ENCODE results near the gene CARNS1.

Gene CARNS1

DNA sequence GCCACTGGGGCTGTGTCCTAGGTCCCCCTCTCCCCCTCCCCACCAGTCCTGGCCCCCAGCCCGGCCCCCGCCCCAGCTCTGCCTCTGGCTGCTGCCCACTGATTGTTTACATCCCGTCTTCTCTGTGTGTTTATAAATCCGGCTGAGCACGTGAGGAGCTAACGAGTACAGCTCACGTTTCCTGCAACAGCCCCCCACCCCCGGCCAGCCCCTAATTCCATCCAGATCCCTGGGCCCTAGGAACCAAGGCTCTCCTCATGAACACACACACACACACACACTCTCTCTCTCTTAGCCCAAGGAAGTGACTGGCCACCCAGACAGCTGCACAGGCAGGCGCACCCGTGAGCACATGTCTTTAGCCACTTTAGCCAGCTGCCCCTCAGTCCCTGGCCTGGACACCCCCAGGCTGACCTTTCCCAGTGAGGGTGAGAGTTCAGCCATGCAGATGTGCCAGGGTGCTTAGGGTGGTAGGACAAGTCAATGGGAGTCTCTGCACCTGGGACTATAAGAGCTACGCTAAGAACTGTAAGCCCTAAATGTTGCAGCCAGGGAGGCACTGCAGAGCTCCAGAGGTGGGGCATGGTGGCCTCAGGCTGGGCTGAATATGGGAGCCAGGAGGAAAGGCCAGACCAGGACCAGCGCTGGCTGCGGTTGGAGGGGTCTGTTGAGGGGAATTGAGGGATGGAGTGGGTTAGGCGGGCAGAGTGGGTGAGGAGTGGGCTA is 45.0 kb upstream of the CARNS1 start:
- Histone ChIP-seq H3K4me1 (ENCODE audit: control insufficient read depth, insufficient read depth, low read length) (peaks cover 79% of the 10 kb centered on the region), H3K36me3 (ENCODE audit: control insufficient read depth in 2 of 2, insufficient read depth in 2 of 2, low read length in 2 of 2) (no peaks in the 10 kb centered on the region), H3K27ac (ENCODE audit: low read length) (peak overlapping the region; percentile 96), H3K9ac (ENCODE audit: low read length in 2 of 2) (peak overlapping the region; percentile 58 to 89), H3K27me3 (ENCODE audit: control insufficient read depth in 1 of 2, insufficient read depth in 2 of 2, low read length in 2 of 2) (no peaks in the 10 kb centered on the region), H3K9me3 (ENCODE audit: control insufficient read depth in 2 of 2, low read length in 2 of 2) (no peaks in the 10 kb centered on the region), H3K4me3 (ENCODE audit: low read length in 2 of 2) (peak overlapping the region; percentile 69 to 79)

DNA sequence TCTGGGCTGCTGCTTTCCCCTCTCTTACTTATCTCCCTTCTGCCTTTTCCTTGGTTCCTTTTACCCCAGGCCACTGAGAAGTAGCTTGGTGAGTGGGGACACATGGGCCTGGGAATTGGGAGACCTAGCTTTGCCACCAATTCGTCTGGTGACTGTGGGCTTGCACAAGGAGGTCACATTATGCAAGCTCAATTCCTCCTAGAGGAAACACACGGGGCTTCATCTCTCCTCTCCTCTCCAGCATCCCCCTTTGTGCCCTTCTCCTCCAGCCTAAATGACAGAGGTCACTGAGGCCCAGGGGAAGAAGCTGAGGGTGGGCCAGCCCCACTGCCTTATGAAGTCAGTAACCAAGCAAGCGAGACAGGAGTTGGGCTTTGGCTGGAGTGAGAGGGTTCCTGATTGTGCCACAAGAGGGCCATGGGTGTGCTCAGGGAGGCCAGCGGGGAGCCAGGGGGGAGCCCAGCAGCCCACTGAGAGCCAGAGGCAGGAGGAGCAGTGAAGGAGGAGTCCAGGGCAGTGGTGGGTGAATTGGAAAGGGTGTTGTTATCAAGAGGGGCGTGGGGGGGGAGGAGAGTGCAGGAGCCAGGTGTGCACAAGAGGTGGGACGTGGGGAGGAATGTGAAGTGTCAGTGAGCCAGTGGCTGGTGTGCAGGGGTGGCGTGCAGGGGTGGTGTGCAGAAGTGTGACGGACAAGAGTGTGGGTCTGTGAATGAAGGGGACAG is 44.1 kb upstream of the CARNS1 start:
- Histone ChIP-seq H3K9me3 (ENCODE audit: control insufficient read depth in 2 of 2, low read length in 2 of 2) (no peaks in the 10 kb centered on the region), H3K36me3 (ENCODE audit: control insufficient read depth in 2 of 2, insufficient read depth in 2 of 2, low read length in 2 of 2) (no peaks in the 10 kb centered on the region), H3K9ac (ENCODE audit: low read length in 2 of 2) (peak overlapping the region; percentile 58 to 89), H3K27ac (ENCODE audit: low read length) (peak overlapping the region; percentile 96), H3K4me1 (ENCODE audit: control insufficient read depth, insufficient read depth, low read length) (peaks cover 74% of the 10 kb centered on the region), H3K4me3 (ENCODE audit: low read length in 2 of 2) (peak overlapping the region; percentile 69 to 79), H3K27me3 (ENCODE audit: control insufficient read depth in 1 of 2, insufficient read depth in 2 of 2, low read length in 2 of 2) (no peaks in the 10 kb centered on the region)

- H3K36me3 ChIP-seq (ENCODE audit: control insufficient read depth in 2 of 2, insufficient read depth in 2 of 2, low read length in 2 of 2): no peaks in the 10 kb centered on the region
- H3K9me3 ChIP-seq (ENCODE audit: control insufficient read depth in 2 of 2, low read length in 2 of 2): no peaks in the 10 kb centered on the region
- H3K4me1 ChIP-seq (ENCODE audit: control insufficient read depth, insufficient read depth, low read length): peaks cover 68% of the 10 kb centered on the region
- peak overlapping the region; percentile 42 to 89 for H3K9ac ChIP-seq (ENCODE audit: low read length in 2 of 2)
- H3K27ac ChIP-seq (ENCODE audit: low read length): peak overlapping the region; percentile 96
- H3K27me3 ChIP-seq (ENCODE audit: control insufficient read depth in 1 of 2, insufficient read depth in 2 of 2, low read length in 2 of 2): no peaks in the 10 kb centered on the region
- peak overlapping the region; percentile 69 to 79 for H3K4me3 ChIP-seq (ENCODE audit: low read length in 2 of 2)
Measured at GRCh38 chr11:67371911-67372320, 43.6 kb upstream of the CARNS1 start.

DNA sequence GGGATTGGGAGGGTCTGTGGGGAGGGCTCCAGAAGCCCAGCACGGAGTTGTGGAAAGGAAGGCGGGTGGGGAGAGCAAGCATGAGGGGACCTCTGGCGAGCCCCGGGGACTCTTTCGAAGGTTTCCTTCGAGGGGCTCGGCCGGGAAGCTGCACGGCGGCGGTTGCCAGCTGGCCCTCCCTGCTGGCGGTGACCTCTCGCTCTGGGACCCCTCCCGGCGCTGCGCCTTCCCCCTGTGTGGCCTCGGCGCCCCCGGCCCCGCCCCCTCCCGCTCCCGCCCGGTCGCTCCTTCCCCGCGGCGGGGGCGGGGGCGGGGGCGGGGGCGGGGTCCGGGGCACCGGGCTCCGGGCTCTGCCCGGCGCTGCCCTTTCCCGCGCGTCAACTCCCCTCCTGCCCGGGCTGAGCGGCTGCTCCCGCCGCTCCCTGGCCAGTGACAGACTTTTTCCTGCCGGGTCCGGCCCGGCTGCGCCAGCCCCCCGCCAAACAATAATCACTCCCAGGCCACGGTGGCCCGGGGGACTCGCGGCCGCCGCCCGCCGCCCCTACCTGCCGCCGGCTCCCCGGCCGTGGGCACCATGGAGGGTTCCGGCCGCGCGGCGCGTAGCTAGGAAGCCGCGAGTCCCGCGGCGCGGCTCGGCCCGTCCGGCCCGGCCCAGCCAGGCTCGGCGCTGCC is 43.0 kb upstream of the CARNS1 start:
- no peaks in the 10 kb centered on the region for H3K36me3 ChIP-seq (ENCODE audit: control insufficient read depth in 2 of 2, insufficient read depth in 2 of 2, low read length in 2 of 2)
- no peaks in the 10 kb centered on the region for H3K9me3 ChIP-seq (ENCODE audit: control insufficient read depth in 2 of 2, low read length in 2 of 2)
- no peaks in the 10 kb centered on the region for H3K27me3 ChIP-seq (ENCODE audit: control insufficient read depth in 1 of 2, insufficient read depth in 2 of 2, low read length in 2 of 2)
- peak overlapping the region; percentile 76 to 79 for H3K4me3 ChIP-seq (ENCODE audit: low read length in 2 of 2)
- peak overlapping the region; percentile 69 to 92 for H3K9ac ChIP-seq (ENCODE audit: low read length in 2 of 2)
- H3K4me1 ChIP-seq (ENCODE audit: control insufficient read depth, insufficient read depth, low read length): peaks cover 63% of the 10 kb centered on the region
- H3K27ac ChIP-seq (ENCODE audit: low read length): peak overlapping the region; percentile 96

- Histone ChIP-seq H3K27me3 (ENCODE audit: control insufficient read depth in 1 of 2, insufficient read depth in 2 of 2, low read length in 2 of 2) (no peaks in the 10 kb centered on the region), H3K9me3 (ENCODE audit: control insufficient read depth in 2 of 2, low read length in 2 of 2) (no peaks in the 10 kb centered on the region), H3K27ac (ENCODE audit: low read length) (peak within 1 kb of the TSS; percentile 89), H3K4me3 (ENCODE audit: low read length in 2 of 2) (peak within 1 kb of the TSS; percentile 63 to 76), H3K36me3 (ENCODE audit: control insufficient read depth in 2 of 2, insufficient read depth in 2 of 2, low read length in 2 of 2) (no peaks in the 10 kb centered on the region), H3K9ac (ENCODE audit: low read length in 2 of 2) (peak within 1 kb of the TSS; percentile 69 to 92), H3K4me1 (ENCODE audit: control insufficient read depth, insufficient read depth, low read length) (peaks cover 56% of the 10 kb centered on the region)
Measured at GRCh38 chr11:67372993-67373647, 42.4 kb upstream of the CARNS1 start, which contains the start of gene CLCF1. CLCF1 (minus strand) TSS chr11:67373598; CDS start chr11:67373539, 59 bp downstream.

DNA sequence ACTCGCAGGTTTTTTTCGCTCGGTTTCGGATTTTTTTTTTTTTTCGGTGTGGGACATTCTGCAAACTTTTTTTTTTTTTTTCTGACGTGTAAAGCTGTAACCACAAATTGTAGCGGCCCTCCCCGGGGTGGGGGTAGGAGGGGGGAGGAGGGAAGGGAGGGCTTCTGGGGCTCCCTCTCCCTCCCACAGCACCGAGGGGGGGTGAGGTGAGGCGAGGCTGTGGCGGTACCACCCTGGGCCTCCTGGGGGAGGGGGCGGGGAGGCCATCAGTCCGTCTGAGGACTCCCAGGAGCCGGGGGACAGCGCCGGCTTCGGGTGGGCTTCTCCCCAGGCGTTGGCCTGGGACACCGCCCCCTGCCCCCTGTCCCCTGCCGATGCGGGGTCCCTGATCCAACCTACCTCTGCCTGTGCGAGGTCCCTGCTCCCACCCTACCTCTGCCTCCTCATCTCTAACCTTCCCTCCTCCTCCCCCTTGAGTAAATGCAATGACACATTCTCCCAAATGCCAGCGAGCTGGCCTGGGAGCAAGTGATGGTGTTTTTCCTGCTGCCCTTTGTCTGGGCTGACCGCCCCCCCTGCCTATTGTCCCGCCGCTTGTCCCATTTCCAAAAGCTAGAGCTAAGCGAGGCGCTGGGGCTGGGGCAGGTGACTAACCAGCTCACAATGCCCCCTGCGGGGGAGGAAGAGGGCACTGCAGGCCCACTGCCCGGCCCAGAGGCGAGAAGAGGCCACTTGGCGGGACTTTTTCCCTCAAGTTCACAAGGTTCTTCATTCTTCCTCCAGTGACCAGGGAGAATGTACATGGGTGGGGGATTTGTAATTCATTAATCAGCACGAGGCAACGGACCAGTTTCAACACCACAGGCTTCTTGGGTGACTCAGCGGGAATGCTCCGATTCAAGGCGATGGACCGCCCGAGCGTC is 41.6 kb upstream of the CARNS1 start:
- Histone ChIP-seq H3K4me1 (ENCODE audit: control insufficient read depth, insufficient read depth, low read length) (peaks cover 50% of the 10 kb centered on the region), H3K9ac (ENCODE audit: low read length in 2 of 2) (peak overlapping the region; percentile 60 to 92), H3K27ac (ENCODE audit: low read length) (peak overlapping the region; percentile 89), H3K4me3 (ENCODE audit: low read length in 2 of 2) (peak overlapping the region; percentile 63 to 76), H3K36me3 (ENCODE audit: control insufficient read depth in 2 of 2, insufficient read depth in 2 of 2, low read length in 2 of 2) (no peaks in the 10 kb centered on the region), H3K9me3 (ENCODE audit: control insufficient read depth in 2 of 2, low read length in 2 of 2) (no peaks in the 10 kb centered on the region), H3K27me3 (ENCODE audit: control insufficient read depth in 1 of 2, insufficient read depth in 2 of 2, low read length in 2 of 2) (no peaks in the 10 kb centered on the region)

DNA sequence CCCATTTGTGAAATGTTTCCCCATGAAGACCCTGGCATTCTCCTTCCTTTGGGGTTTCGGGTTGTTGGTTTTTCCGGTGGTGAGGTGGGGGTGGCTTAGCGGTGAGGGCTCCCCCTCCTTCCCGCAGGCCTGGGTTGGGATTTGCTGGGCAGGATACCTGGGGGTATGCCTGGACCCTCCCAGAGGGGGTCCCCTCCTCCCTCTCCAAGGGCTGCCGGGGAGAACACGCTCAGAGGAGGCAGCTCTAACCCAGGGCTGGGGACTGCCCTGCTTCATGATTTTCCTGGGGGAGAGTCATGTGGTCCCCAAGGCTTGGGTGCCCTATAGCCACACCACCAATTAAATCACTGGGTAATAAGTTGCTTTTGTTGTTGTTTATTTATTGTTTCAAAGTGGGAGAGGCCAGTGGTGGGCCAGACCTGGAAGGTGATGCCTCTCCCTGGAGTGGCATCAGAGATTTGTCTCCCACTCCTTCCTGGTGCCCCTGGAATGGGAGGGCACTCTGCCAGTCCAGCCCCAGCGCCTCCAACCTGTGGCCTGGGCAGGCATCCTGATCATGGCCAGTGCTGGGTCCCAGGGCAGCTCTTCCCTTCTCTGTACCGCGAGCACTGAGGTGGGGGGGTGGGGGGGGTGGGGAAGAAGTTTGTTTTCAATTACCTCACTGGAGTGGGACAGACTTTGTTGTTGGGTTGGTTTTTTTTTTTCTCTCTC is 40.8 kb upstream of the CARNS1 start:
- no peaks in the 10 kb centered on the region for H3K27me3 ChIP-seq (ENCODE audit: control insufficient read depth in 1 of 2, insufficient read depth in 2 of 2, low read length in 2 of 2)
- no peaks in the 10 kb centered on the region for H3K9me3 ChIP-seq (ENCODE audit: control insufficient read depth in 2 of 2, low read length in 2 of 2)
- H3K4me1 ChIP-seq (ENCODE audit: control insufficient read depth, insufficient read depth, low read length): peaks cover 42% of the 10 kb centered on the region
- H3K27ac ChIP-seq (ENCODE audit: low read length): peak overlapping the region; percentile 89
- H3K9ac ChIP-seq (ENCODE audit: low read length in 2 of 2): peak overlapping the region in 1 of 2 donors; percentile 92
- H3K4me3 ChIP-seq (ENCODE audit: low read length in 2 of 2): peak overlapping the region; percentile 55 to 64
- no peaks in the 10 kb centered on the region for H3K36me3 ChIP-seq (ENCODE audit: control insufficient read depth in 2 of 2, insufficient read depth in 2 of 2, low read length in 2 of 2)

GRCh38 chr11:67375320-67376055 is 40.0 kb upstream of the CARNS1 start:
- H3K36me3 ChIP-seq (ENCODE audit: control insufficient read depth in 2 of 2, insufficient read depth in 2 of 2, low read length in 2 of 2): no peaks in the 10 kb centered on the region
- H3K4me1 ChIP-seq (ENCODE audit: control insufficient read depth, insufficient read depth, low read length): peaks cover 35% of the 10 kb centered on the region
- H3K27ac ChIP-seq (ENCODE audit: low read length): no peak overlapping the region
- no peak overlapping the region for H3K9ac ChIP-seq (ENCODE audit: low read length in 2 of 2)
- H3K9me3 ChIP-seq (ENCODE audit: control insufficient read depth in 2 of 2, low read length in 2 of 2): no peaks in the 10 kb centered on the region
- no peaks in the 10 kb centered on the region for H3K27me3 ChIP-seq (ENCODE audit: control insufficient read depth in 1 of 2, insufficient read depth in 2 of 2, low read length in 2 of 2)
- H3K4me3 ChIP-seq (ENCODE audit: low read length in 2 of 2): no peak overlapping the region
